ENCODE data around the gene CRTAC1. TPM values are rescaled to one million over a fixed set of nuclear protein-coding genes. Genes with fewer than 3 reads are reported as not detected.

The CRTAC1 gene
- total RNA-seq, 2 donors from 2014 or later, result 22.9 to 24.5 TPM

- DNase-seq (ENCODE audit: low spot score), result no peak
- intact Hi-C loops (cut with DNase I), result no loop called here
Observed at GRCh38 chr10:97931041-97931440, 99.4 kb downstream of the CRTAC1 start.

GRCh38 chr10:97928897-97929296 lies 101.5 kb downstream of the CRTAC1 start:
- DNase-seq (ENCODE audit: low spot score), result peak; percentile 34
- intact Hi-C loops (cut with DNase I), result no loop called here

DNA sequence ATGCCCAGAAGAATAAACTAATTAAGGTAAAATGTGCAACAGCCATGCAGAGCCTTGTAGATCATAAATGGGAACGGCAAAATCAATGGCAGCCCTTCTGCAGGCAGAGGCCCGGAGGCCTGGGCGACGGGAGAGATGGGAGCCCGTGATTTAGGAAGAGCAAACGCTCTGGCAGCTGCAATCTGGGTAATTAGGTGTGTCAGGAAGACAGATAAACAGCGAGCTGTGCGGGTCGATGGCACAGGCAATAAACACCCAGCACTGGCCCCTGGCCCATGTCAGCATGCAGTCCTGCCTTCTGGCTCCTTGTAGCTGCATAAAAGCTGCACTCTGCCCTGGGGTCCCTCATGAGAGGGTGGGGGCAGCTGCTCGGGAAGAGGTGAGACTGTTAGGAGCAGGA lies 102.8 kb downstream of the CRTAC1 start:
- intact Hi-C loops (cut with DNase I), result no loop called here
- peak; percentile 43 for DNase-seq (ENCODE audit: low spot score)

DNA sequence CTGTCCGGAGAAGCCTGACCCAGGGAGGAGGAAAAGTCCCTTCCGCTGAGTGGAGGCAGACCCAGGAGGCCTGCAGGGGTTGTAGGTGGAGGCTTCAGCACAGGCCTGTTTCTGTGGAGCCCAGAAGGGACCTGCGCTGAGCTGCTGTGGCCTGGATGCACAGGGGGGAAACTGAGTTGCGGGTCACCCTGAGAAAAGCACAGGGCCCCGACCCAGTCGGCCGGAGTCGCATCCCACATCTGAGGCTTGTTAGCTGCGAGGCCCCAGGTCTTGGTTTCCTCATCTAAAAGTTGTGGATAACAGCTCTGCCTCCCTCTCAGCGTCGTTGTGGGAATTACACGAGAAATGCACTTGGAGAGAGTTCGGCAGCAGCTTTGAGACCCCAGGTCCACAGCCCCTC lies 104.4 kb downstream of the CRTAC1 start:
- intact Hi-C loops (cut with DNase I), result no loop called here
- DNase-seq (ENCODE audit: low spot score), result peak; percentile 54

DNA sequence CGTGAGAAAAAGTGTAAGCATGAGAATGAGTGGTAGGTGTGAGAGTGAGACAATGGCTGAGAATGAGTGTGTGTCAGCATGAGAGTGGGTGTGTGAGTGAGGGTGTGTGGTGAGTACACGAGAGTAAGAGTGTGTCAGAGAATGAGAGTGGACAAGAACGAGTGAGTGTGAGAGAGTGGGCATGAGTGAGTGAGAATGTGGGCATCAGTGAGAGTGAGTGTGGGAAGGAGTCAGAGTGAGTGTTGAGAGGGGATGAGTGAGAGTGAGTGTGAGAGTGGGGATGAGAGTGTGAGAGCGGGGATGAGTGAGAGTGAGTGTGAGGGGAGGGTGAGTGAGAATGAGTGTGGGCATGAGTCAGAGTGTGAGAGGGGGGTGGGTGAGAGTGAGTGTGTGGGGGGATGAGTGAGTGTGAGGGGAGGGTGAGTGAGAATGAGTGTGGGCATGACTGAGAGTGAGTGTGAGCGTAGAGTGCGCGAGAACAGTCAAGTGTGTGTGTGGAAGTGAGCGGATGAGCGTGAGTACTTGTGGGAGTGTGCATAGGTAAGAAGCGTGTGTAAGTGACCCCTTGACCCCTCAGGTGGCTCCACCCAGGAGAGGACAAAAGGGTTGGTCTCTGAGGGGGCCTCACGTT lies 105.0 kb downstream of the CRTAC1 start:
- intact Hi-C loops (cut with DNase I), result no loop called here

DNA sequence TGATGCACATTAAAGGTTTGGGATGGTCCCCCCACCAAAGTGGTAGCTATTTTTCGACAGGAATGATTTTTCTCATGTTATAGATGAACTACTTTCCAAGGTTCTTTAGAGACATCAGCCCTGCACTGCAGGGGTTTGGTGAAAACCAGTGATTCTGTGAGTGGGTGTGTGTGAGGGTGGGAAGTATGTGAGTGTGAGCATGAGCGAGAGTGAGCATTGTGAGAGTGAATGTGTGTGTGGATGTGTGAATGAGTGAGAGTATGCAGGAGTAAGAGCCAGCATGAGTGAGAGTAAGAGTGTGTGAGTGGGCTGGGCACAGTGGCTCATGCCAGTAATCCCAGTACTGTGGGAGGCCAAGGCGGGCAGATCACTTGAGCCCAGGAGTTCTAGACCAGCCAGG lies 105.7 kb downstream of the CRTAC1 start:
- intact Hi-C loops (cut with DNase I), result loop anchor here in 1 of 2 donors (5.0 kb wide), 1 partner anchor 113 kb away; no protein-coding TSS in a partner anchor
- peak; percentile 25 for DNase-seq (ENCODE audit: low spot score)

More for the DNA sequence above, 105.0 kb downstream of the CRTAC1 start:
- peak; percentile 26 for DNase-seq (ENCODE audit: low spot score)

DNA sequence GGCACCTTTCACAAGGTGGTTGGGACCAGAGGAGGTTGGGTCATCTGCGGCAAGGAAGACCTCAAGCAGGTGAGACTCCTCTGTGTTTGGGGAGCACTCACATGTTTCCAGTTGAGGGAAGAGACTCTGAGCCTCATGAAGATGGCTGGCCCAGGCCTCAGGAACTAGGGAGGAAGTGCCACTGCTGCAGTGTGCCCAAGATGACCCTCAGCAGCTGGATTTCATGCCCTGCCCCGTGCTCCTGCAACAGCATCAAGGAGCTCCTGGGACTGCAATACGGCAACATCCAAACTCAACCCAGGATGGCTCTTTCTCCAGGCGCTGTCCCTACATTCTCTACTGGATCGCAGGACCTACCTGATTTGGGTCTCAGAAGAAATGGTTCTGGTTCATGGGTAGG lies 106.9 kb downstream of the CRTAC1 start:
- DNase-seq (ENCODE audit: low spot score), result peak; percentile 22
- intact Hi-C loops (cut with DNase I), result loop anchor here in 1 of 2 donors (5.0 kb wide), 1 partner anchor 114 kb away; no protein-coding TSS in a partner anchor

GRCh38 chr10:97923057-97923456 lies 107.4 kb downstream of the CRTAC1 start:
- intact Hi-C loops (cut with DNase I), result loop anchor here in 1 of 2 donors (5.0 kb wide), 1 partner anchor 114 kb away; no protein-coding TSS in a partner anchor

DNA sequence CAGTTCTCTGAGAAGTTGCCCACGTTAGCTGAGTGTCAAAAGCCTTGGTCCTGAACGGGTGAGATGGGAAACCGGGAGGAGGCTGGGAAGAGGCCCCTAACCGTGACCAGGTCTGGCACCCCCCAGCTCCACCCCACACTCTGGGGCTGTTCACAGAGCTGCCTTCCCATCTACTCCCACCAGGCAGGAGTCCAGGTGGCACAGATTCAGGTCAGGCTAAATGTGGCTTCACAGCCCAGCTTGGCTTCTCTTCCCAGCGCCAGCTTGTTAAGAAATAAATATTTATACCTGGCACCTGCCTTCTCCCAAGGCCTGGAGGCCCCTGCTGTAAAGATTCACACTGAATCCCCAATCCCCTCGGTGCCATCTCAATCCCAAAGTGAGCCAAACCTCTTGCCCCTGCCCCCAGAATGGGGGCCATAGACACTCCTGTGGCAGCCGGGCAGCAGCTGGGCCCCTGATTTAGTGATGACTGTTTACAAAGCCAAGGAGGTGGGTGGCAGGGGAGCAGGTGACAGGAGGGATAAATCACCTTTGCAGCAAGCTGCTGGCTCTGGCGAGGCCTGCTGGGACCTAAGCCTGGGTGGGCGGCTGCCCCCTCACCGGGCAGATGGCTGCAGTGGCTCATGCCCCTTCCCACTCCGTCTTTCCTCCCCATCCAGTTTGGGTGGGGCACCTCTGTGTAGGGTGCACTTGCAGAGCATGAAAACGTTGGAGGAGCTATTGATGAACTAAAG lies 108.2 kb downstream of the CRTAC1 start:
- intact Hi-C loops (cut with DNase I), result loop anchor here in 1 of 2 donors (5.0 kb wide), 1 partner anchor 115 kb away; no protein-coding TSS in a partner anchor
- DNase-seq (ENCODE audit: low spot score), result no peak

More at GRCh38 chr10:97923057-97923456, 107.4 kb downstream of the CRTAC1 start:
- DNase-seq (ENCODE audit: low spot score), result peak; percentile 58

- intact Hi-C loops (cut with DNase I), result loop anchor here in 1 of 2 donors (5.0 kb wide), 1 partner anchor 116 kb away; no protein-coding TSS in a partner anchor
- no peak for DNase-seq (ENCODE audit: low spot score)
Observed at GRCh38 chr10:97921581-97922021, 108.8 kb downstream of the CRTAC1 start.

GRCh38 chr10:97920865-97921264 lies 109.6 kb downstream of the CRTAC1 start:
- no peak for DNase-seq (ENCODE audit: low spot score)
- intact Hi-C loops (cut with DNase I), result loop anchor here in 1 of 2 donors (5.0 kb wide), 1 partner anchor 116 kb away; no protein-coding TSS in a partner anchor

DNA sequence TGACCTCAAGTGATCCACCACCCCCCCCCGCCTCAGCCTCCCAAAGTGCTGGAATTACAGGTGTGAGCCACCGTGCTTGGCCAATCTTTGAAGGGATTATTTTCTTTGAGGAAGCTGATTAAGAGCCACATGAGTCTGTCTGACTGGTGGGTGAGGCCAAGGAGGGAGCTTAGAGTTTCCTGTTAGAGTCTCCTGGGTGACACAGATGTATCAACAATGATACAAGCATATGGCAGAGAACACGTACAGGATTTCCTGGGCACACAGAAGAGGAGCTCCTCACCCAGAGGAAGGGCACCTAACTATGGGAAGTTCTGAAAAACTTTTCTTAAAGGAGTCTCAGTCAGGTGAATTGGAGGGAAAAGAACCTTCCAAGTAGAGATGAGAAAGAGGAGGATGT lies 111.4 kb downstream of the CRTAC1 start:
- intact Hi-C loops (cut with DNase I), result no loop called here
- no peak for DNase-seq (ENCODE audit: low spot score)

DNA sequence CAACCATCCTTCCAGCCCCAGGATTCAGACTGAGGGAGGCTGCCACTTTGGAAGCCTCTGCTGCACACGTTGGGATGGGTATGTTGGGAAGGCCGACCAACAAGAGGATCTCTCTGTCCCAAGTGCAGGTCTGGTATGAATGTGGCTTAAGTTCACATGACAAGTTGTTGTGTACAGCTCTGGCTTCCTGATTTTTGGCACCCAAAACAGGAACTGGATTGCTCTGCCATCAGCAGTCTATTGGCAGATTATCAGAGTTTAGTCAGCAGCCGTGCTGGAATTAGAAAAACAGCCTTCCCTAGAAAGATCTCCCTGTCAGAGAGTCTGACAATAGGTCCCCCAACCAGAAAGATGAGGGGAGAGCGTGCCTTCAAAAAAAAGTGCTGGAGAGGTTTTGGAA lies 113.8 kb downstream of the CRTAC1 start:
- intact Hi-C loops (cut with DNase I), result no loop called here
- no peak for DNase-seq (ENCODE audit: low spot score)

DNA sequence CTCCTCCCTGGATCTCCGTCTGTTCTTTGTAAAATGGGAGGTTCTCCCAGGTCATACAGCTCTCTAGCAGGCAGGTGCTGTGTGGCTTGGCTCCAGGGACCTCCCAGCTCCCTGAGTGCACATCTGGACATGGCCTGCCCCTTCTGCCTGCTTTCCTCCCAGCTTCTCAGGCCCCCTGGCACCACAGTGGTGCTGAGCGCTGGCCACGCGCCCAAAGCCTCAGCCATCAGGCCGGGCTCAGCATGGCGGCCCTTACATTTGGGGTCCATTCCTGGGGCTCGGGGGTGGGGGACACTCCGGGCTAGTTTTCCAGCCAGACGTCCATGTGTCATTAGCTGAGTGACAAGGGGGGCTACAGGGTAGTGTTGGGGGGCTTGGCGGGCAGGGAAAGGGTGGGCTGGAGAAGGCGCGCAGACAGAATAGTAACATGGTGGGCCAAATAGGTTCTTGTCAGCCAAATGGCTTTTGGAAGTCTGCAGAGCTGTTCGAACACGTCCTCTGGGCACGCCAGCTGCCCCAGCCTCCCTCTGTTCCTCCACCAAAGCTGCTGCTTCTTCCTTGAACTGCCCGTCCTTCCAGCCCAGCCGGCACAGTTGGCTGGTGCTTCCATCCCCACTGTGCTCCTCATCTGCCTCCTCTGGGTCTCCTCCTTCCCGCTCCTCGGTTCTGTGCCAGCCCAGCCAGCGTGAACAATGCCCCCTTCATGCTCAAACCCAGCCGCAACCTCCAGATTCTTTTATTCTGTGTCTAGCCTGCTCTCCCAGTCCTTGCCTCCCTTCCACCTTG lies 114.9 kb downstream of the CRTAC1 start:
- no peak for DNase-seq (ENCODE audit: low spot score)
- intact Hi-C loops (cut with DNase I), result no loop called here

DNA sequence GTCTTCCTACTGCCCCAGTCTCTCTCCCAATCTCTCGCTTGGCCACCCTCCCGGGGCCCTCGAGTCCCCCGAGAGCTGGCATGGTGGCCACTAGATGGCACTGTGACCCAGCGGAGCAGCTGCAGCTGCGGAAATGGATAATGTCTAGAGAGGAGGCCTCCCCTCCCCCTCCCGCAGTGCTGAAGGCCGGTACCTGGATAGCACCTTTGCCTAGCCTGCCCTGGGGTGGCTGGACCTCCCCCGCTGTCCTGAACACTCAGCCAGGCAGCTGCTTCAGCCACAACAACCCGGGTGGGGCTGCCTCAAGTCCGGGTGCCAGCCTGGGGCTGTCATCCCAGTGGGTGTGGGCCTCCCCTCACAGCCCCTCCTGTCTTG lies 115.6 kb downstream of the CRTAC1 start:
- peak; percentile 90 for DNase-seq (ENCODE audit: low spot score)
- intact Hi-C loops (cut with DNase I), result no loop called here

DNA sequence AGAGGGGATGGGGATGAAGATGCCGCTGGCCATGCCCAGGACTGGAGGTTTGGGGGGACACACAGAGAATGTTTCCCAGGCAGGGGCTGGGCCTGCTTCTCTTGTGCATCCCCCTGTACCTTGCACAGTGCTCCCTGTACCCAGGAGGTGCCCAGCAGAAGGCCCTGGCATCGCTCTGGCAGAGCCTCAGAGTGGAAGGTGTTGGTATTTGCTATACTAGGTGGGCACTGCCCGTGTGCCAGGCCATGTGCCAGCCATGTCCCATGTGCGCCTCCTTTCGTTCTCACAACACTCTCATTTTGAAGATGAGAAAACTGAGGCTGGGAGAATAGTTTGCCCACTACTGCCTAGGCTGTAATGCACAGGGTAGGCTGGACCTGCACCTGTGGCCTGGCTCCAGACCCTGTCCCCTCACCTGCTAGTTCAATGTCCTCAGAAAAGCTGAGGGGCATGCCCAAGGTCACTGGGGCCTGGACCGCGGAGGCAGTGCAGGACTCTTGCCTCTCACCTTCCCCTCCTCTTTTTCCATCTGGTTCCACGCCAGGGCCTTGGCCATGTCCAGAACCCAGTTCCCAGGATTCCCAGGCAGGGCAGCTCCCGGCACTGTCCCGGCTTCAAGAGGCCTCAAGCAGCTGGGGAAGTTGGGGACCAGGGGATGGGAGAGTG lies 116.1 kb downstream of the CRTAC1 start:
- no peak for DNase-seq (ENCODE audit: low spot score)
- intact Hi-C loops (cut with DNase I), result no loop called here

- intact Hi-C loops (cut with DNase I), result no loop called here
- DNase-seq (ENCODE audit: low spot score), result no peak
Observed at GRCh38 chr10:97913614-97914013, 116.8 kb downstream of the CRTAC1 start.

- no peak for DNase-seq (ENCODE audit: low spot score)
- intact Hi-C loops (cut with DNase I), result no loop called here
Observed at GRCh38 chr10:97913193-97913592, 117.2 kb downstream of the CRTAC1 start.

- DNase-seq (ENCODE audit: low spot score), result no peak
- intact Hi-C loops (cut with DNase I), result no loop called here
Observed at GRCh38 chr10:97911217-97911616, 119.2 kb downstream of the CRTAC1 start.

All from posterior vena cava (tissue), 2 donors.